ENCODE measurements around the gene RETREG2. TPM values are rescaled to one million over a fixed set of nuclear protein-coding genes. Genes with fewer than 3 reads are reported as not detected.
A peak's percentile ranks its signal among the peaks of the same experiment; 100 is the strongest.

RETREG2 gene
- total and polyA plus RNA-seq, 2 of the 8 experiments (the other 6 are each of a cell fraction or from before 2014, with no cell fraction given), result 51.3 to 67.4 TPM

DNA sequence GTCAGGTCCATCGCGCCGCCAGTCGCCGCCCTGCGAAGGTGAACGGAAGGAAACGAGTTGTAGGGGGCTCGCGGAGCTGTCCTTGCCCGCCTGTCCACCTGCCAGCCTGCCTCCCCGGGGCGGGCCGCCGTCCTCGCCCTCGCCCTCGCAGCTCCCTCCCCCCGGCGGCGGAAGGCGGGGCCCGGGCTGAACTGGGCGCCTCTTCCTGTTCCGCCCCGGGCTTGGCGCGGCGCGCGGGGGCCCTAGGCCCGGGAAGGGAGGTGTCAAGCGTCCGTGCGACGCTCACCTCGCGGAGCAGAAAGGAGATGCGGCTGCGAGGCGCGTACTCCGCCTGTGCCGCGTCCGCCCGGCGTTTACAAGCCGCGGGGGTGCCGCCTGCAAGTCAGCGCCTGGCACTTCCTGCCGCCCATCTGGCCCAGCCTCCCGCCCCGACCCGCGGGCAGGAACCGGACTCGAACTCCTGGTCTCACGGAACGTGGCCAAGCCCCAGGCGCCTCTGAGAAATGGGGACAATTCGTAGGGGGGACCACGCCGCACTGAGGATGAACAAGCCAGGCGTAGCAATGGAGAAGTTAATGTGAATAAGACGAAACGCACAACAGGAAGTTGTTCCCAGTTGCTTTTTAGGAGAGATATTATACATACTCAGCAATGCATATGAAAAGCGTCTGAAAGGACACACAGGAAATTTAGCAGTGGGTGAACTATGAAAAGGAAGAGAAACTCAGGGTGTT is 1.1 kb upstream of the RETREG2 start, which contains the start of gene CNPPD1 (continued):
- TF ChIP-seq E2F6 (IDR thresholded peaks at IDR 0.05) (peak; percentile 47), FOSL1 (IDR thresholded peaks at IDR 0.05; ENCODE audit: insufficient read depth, low read depth, low read length) (no peak), POU5F1 (IDR thresholded peaks at IDR 0.05; ENCODE audit: low read depth, low read length) (no peak), RFX5 (IDR thresholded peaks at IDR 0.05; ENCODE audit: borderline replicate concordance, low read depth, low read length) (no peak), SRF (IDR thresholded peaks at IDR 0.05; ENCODE audit: low read depth, low read length) (no peak), RNF2 (IDR thresholded peaks at IDR 0.05; ENCODE audit: borderline replicate concordance, low read depth, low read length, missing control alignments, poor library complexity, severe bottlenecking) (no peak), ZNF274 (IDR thresholded peaks at IDR 0.05; ENCODE audit: borderline replicate concordance, extremely low read depth, low read length) (no peak), SAP30 (IDR thresholded peaks at IDR 0.05; ENCODE audit: insufficient read depth, insufficient replicate concordance, low read length) (no peak), RBBP5 (IDR thresholded peaks at IDR 0.05; ENCODE audit: borderline replicate concordance, low read depth, low read length) (0 out of 2 replicates have a peak, but pooled peaks have one; percentile 49), YY1 (IDR thresholded peaks at IDR 0.05; ENCODE audit: low read depth, low read length) (no peak), SIN3A (conservative IDR thresholded peaks at IDR 0.05 in 1 of 2, IDR thresholded peaks at IDR 0.05 in 1 of 2; ENCODE audit: low read depth in 1 of 2, low read length in 2 of 2) (peak; percentile 7 to 29; a peak in 2 of 4 replicates), HDAC2 (IDR thresholded peaks at IDR 0.05; ENCODE audit: borderline replicate concordance in 1 of 2, low read depth in 2 of 2, low read length in 2 of 2) (0 out of 4 replicates have a peak, but pooled peaks of 1 of the 2 experiments have one; percentile 9), CTBP2 (IDR thresholded peaks at IDR 0.05; ENCODE audit: borderline replicate concordance, insufficient read depth, insufficient read length, low read length) (peak; percentile 32), SUZ12 (IDR thresholded peaks at IDR 0.05; ENCODE audit: low read length) (no peak), POLR2AphosphoS5 (IDR thresholded peaks at IDR 0.05; ENCODE audit: low read depth, low read length) (no peak), KDM4A (IDR thresholded peaks at IDR 0.05; ENCODE audit: low read depth, low read length, severe bottlenecking) (peak; percentile 68)
- TF ChIP-seq, protein P1, sequence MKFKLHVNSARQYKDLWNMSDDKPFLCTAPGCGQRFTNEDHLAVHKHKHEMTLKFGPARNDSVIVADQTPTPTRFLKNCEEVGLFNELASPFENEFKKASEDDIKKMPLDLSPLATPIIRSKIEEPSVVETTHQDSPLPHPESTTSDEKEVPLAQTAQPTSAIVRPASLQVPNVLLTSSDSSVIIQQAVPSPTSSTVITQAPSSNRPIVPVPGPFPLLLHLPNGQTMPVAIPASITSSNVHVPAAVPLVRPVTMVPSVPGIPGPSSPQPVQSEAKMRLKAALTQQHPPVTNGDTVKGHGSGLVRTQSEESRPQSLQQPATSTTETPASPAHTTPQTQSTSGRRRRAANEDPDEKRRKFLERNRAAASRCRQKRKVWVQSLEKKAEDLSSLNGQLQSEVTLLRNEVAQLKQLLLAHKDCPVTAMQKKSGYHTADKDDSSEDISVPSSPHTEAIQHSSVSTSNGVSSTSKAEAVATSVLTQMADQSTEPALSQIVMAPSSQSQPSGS (IDR thresholded peaks at IDR 0.05; ENCODE audit: low read length), result no peak

All from H1 (cell line).